LNCaP clone FGC (cell line): ENCODE measurements around the gene C1QTNF7.

Experiments
- DNase-seq: peaks from one replicate; pipeline ENCODE4 v3.0.0-alpha.2; 2011; ENCODE audit warnings: low read depth
- H3K4me3 ChIP-seq: 2 replicates; pipeline ENCODE4 v1.5.1; 2011; ENCODE audit warnings: mild to moderate bottlenecking, low read depth, low read length, control low read depth
- CTCF ChIP-seq: IDR thresholded peaks from 2 replicates; pipeline ENCODE4 v1.5.1; 2012; ENCODE audit warnings: mild to moderate bottlenecking; ENCODE audit not compliant: control insufficient read depth, insufficient read depth; ENCODE audit errors: extremely low read depth

Gene C1QTNF7

GRCh38 chr4:15466596-15466995, 38.8 kb downstream of the C1QTNF7 start:
- no peak overlapping the region for H3K4me3 ChIP-seq
- TF ChIP-seq CTCF, result no peak

GRCh38 chr4:15469402-15470127, 41.7 kb downstream of the C1QTNF7 start, which contains the start of gene CC2D2A:
TSS of gene CC2D2A (plus strand) at chr4:15469882. CDS start at chr4:15475933, 6,051 bp downstream.
- peak; percentile 21 for DNase-seq
- TF ChIP-seq CTCF, result no peak
- H3K4me3 ChIP-seq, result peak within 1 kb of the TSS; percentile 44

More at GRCh38 chr4:15466596-15466995, 38.8 kb downstream of the C1QTNF7 start:
- no peak for DNase-seq

- peak overlapping the region; percentile 44 for H3K4me3 ChIP-seq
- no peak for TF ChIP-seq CTCF
- DNase-seq, result no peak
Measured at GRCh38 chr4:15470128-15470475, 42.3 kb downstream of the C1QTNF7 start.

GRCh38 chr4:15476396-15476795, 48.6 kb downstream of the C1QTNF7 start:
- H3K4me3 ChIP-seq, result no peak overlapping the region
- DNase-seq, result no peak
- TF ChIP-seq CTCF, result no peak

- DNase-seq, result no peak
- no peak for TF ChIP-seq CTCF
- peak overlapping the region; percentile 57 for H3K4me3 ChIP-seq
Measured at GRCh38 chr4:15478724-15479088, 50.9 kb downstream of the C1QTNF7 start.

- TF ChIP-seq CTCF, result peak; percentile 77
- peak overlapping the region; percentile 57 for H3K4me3 ChIP-seq
- peak; percentile 78 for DNase-seq
Measured at GRCh38 chr4:15479089-15479912, 51.5 kb downstream of the C1QTNF7 start.
